Endodermal cell (in vitro differentiated cells): ENCODE data around the gene TULP4. TPM values are rescaled to one million over a fixed set of nuclear protein-coding genes. Genes with fewer than 3 reads are reported as not detected.

Experiments
- DNase-seq: peaks from one replicate; pipeline ENCODE4 v3.0.0-alpha.2; 2017
- H3K27ac ChIP-seq: 2 replicates; pipeline ENCODE4 v1.5.1; 2013; ENCODE audit warnings: mild to moderate bottlenecking, low read depth, low read length, moderate library complexity
- H3K27me3 ChIP-seq: 2 replicates; pipeline ENCODE4 v1.6.1; 2013; ENCODE audit warnings: mild to moderate bottlenecking, low read length, moderate library complexity; ENCODE audit not compliant: insufficient read depth, control insufficient read depth, poor library complexity, severe bottlenecking
- H3K36me3 ChIP-seq: 2 replicates; pipeline ENCODE4 v1.7.0; 2013; ENCODE audit warnings: mild to moderate bottlenecking, low read length, moderate library complexity; ENCODE audit not compliant: control insufficient read depth, insufficient read depth
- H3K4me1 ChIP-seq: one replicate; pipeline ENCODE4 v1.7.0; 2013; ENCODE audit warnings: low read length; ENCODE audit not compliant: control insufficient read depth, insufficient read depth
- H3K4me3 ChIP-seq: 2 replicates; pipeline ENCODE4 v1.5.1; 2013; ENCODE audit warnings: mild to moderate bottlenecking, low read length, moderate library complexity
- H3K9ac ChIP-seq: 2 replicates; pipeline ENCODE4 v1.6.1; 2013; ENCODE audit warnings: mild to moderate bottlenecking, low read length, moderate library complexity; ENCODE audit not compliant: poor library complexity, severe bottlenecking; ENCODE audit errors: extremely low read depth
- H3K9me3 ChIP-seq: 2 replicates; pipeline ENCODE4 v1.6.1; 2013; ENCODE audit warnings: mild to moderate bottlenecking, low read length, moderate library complexity; ENCODE audit not compliant: control insufficient read depth
- H3K27ac Mint-ChIP-seq: 2 replicates; pipeline ENCODE4 v1.8.0; 2020; ENCODE audit warnings: mixed read lengths
- H3K27me3 Mint-ChIP-seq: 2 replicates; pipeline ENCODE4 v1.8.0; 2021; ENCODE audit warnings: mild to moderate bottlenecking, mixed read lengths; ENCODE audit not compliant: insufficient read depth
- H3K36me3 Mint-ChIP-seq: 2 replicates; pipeline ENCODE4 v1.8.0; 2020; ENCODE audit warnings: low read depth, mixed read lengths
- H3K4me1 Mint-ChIP-seq: 2 replicates; pipeline ENCODE4 v1.8.0; 2020; ENCODE audit warnings: mixed read lengths
- H3K4me3 Mint-ChIP-seq: 2 replicates; pipeline ENCODE4 v1.8.0; 2020; ENCODE audit warnings: mild to moderate bottlenecking, moderate library complexity, mixed read lengths
- H3K9me3 Mint-ChIP-seq: 2 replicates; pipeline ENCODE4 v1.8.0; 2020; ENCODE audit warnings: mild to moderate bottlenecking, mixed read lengths
- CTCF ChIP-seq: fragments of 200-600 bp; sonication (generic); conservative IDR thresholded peaks from 2 replicates; pipeline ENCODE4 v1.5.0; 2021; ENCODE audit warnings: antibody characterized with exemption, mild to moderate bottlenecking
- WGBS, 2 experiments: methylation state at CpG; one replicate each; pipeline versions ENCODE4 v1.1.5 to v1.1.7; 2013; ENCODE audit warnings: missing lambda C conversion rate in 2 of 2, mixed read lengths in 1 of 2; ENCODE audit not compliant: insufficient coverage in 1 of 2, insufficient read length in 1 of 2; 5-methylcytosine and 5-hydroxymethylcytosine counted together
- total RNA-seq, 2 donors: library from RNA; stranded (reverse); fragmentation: NEBNext Ultra II Directional in 1 of 2; extraction: Animal tissue kit (Norgen Biotek cat#: 25700) in 1 of 2; gene quantifications; 2 replicates in 1 of 2; 3 replicates in 1 of 2; pipeline ENCODE4 v1.2.1, GENCODE V29; 2021

Gene TULP4
- total RNA-seq, 2 donors from 2014 or later, result 102 to 103 TPM

DNA sequence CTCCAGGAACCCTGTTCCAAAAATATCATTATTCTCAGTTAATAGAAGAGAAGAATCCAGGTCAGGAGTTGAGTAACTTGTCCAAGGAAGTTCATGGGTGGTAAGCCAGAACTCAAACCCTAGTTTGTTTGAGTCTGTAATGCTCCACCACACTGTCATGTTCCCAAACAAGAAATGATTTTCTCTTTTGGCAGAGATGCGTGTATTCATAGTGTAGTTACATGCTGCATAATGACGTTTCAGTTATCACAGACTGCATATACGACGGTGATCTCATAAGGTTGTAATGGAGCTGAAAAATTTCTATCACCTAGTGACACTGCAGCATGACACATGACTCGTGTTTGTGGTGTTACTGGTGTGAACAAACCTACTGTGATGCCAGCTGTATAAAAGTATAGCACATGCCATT is 102.6 kb downstream of the TULP4 start:
- no peaks in the 10 kb centered on the region for H3K27me3 Mint-ChIP-seq
- no peak overlapping the region for H3K27ac Mint-ChIP-seq
- H3K4me3 ChIP-seq, result no peak overlapping the region
- H3K4me1 ChIP-seq, result no peaks in the 10 kb centered on the region
- no peak for TF ChIP-seq CTCF
- H3K4me1 Mint-ChIP-seq, result no peaks in the 10 kb centered on the region
- no peak for DNase-seq
- 97 to 100% methylated on average over 4 to 5 of the region's 5 CpGs for WGBS, 2 experiments
- peaks cover 5% of the 10 kb centered on the region for H3K9me3 Mint-ChIP-seq
- H3K27me3 ChIP-seq, result no peaks in the 10 kb centered on the region
- no peak overlapping the region for H3K27ac ChIP-seq
- no peak overlapping the region for H3K9ac ChIP-seq
- H3K36me3 ChIP-seq, result peaks cover 33% of the 10 kb centered on the region
- no peak overlapping the region for H3K4me3 Mint-ChIP-seq
- peaks cover 3% of the 10 kb centered on the region for H3K9me3 ChIP-seq
- peaks cover 40% of the 10 kb centered on the region for H3K36me3 Mint-ChIP-seq

DNA sequence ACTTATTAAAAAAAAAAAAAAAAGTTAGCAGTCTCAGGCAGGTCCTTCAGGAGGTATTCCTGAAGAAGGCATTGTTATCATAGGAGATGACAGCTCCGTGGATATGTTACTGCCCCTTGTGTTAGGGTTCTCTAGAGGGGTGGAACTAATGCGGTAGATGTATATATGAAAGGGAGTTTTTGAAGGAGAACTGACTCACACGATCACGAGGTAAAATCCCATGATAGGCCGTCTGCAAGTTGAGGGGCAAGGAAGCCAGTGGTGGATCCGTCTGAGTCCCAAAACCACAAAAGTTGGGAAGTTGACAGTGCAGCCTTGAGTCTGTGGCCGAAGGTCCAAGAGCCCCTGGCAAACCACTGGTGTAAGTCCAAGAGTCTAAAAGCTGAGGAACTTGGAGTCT is 103.4 kb downstream of the TULP4 start:
- no peak overlapping the region for H3K9ac ChIP-seq
- Mint-ChIP-seq H3K27ac (no peak overlapping the region), H3K4me3 (no peak overlapping the region), H3K4me1 (no peaks in the 10 kb centered on the region), H3K36me3 (peaks cover 43% of the 10 kb centered on the region), H3K27me3 (no peaks in the 10 kb centered on the region), H3K9me3 (peaks cover 11% of the 10 kb centered on the region)
- H3K27me3 ChIP-seq, result no peaks in the 10 kb centered on the region
- H3K9me3 ChIP-seq, result peaks cover 11% of the 10 kb centered on the region
- H3K36me3 ChIP-seq, result peaks cover 33% of the 10 kb centered on the region
- TF ChIP-seq CTCF, result no peak
- H3K4me1 ChIP-seq, result no peaks in the 10 kb centered on the region
- no peak for DNase-seq
- no peak overlapping the region for H3K4me3 ChIP-seq
- H3K27ac ChIP-seq, result no peak overlapping the region
- WGBS, 2 experiments, result 94 to 100% methylated on average over 7 of the region's 7 CpGs

GRCh38 chr6:158416883-158417759 is 104.9 kb downstream of the TULP4 start:
- peaks cover 19% of the 10 kb centered on the region for H3K9me3 Mint-ChIP-seq
- no peak for TF ChIP-seq CTCF
- Histone ChIP-seq H3K36me3 (peaks cover 33% of the 10 kb centered on the region), H3K4me3 (no peak overlapping the region), H3K4me1 (no peaks in the 10 kb centered on the region), H3K27me3 (no peaks in the 10 kb centered on the region), H3K9ac (no peak overlapping the region), H3K9me3 (peaks cover 15% of the 10 kb centered on the region), H3K27ac (no peak overlapping the region)
- H3K27me3 Mint-ChIP-seq, result no peaks in the 10 kb centered on the region
- 91 to 94% methylated on average over 4 of the region's 4 CpGs for WGBS, 2 experiments
- no peaks in the 10 kb centered on the region for H3K4me1 Mint-ChIP-seq
- no peak for DNase-seq
- H3K36me3 Mint-ChIP-seq, result peaks cover 54% of the 10 kb centered on the region
- no peak overlapping the region for H3K4me3 Mint-ChIP-seq
- no peak overlapping the region for H3K27ac Mint-ChIP-seq
